Uterus (tissue), 4 donors: ENCODE data around the gene VWA3B. TPM values are rescaled to one million over a fixed set of nuclear protein-coding genes. Genes with fewer than 3 reads are reported as not detected.

Source experiments
- DNase-seq, 2 donors: peaks; one replicate each; pipeline ENCODE4 v3.0.0-alpha.2; 2019 to 2020
- H3K27ac ChIP-seq, 2 donors: fragments of 200-600 bp; sonication (generic); 1 replicate in 1 of 2; 2 replicates in 1 of 2; pipeline ENCODE4 v1.5.1; 2016 to 2018
- H3K27me3 ChIP-seq, 2 donors: fragments of 200-600 bp; sonication (generic); one replicate each; pipeline ENCODE4 v1.5.1; 2018 to 2019; ENCODE audit warnings: control low read depth in 1 of 2
- H3K36me3 ChIP-seq, 2 donors: fragments of 200-600 bp; sonication (generic); one replicate each; pipeline ENCODE4 v1.5.1; 2019; ENCODE audit warnings: control low read depth in 1 of 2
- H3K4me1 ChIP-seq, 2 donors: fragments of 200-600 bp; sonication (generic); one replicate each; pipeline ENCODE4 v1.5.1; 2018 to 2019; ENCODE audit warnings: control low read depth in 1 of 2
- H3K4me3 ChIP-seq, 2 donors: fragments of 200-600 bp; sonication (generic); 1 replicate in 1 of 2; 2 replicates in 1 of 2; pipeline ENCODE4 v1.5.1; 2018 to 2019; ENCODE audit warnings: mild to moderate bottlenecking in 1 of 2
- H3K9me3 ChIP-seq, 2 donors: fragments of 200-600 bp; sonication (generic); one replicate each; pipeline ENCODE4 v1.5.1; 2019; ENCODE audit warnings: control low read depth in 1 of 2
- CTCF ChIP-seq, 4 experiments: fragments of 200-600 bp in 2 of 4; fragments of 450-650 bp in 2 of 4; sonication (generic) in 2 of 4; IDR thresholded peaks; one replicate each; pipeline ENCODE4 v1.5.1; 2016 to 2019; ENCODE audit warnings: antibody characterized with exemption in 4 of 4, mild to moderate bottlenecking in 2 of 4, moderate library complexity in 1 of 4
- POLR2A ChIP-seq, 2 donors: fragments of 450-650 bp; IDR thresholded peaks; one replicate each; pipeline ENCODE4 v1.6.1; 2016; ENCODE audit warnings: antibody characterized with exemption in 2 of 2, mild to moderate bottlenecking in 1 of 2, moderate library complexity in 1 of 2
- intact Hi-C: fragments of 100-400 bp; cut with DNase I; formaldehyde crosslinking; loops from one replicate; pipeline ENCODE4 v1.15.1; 2023; ENCODE audit warnings: low total_unique reads
- total RNA-seq, 4 donors: library from RNA; depleted of rRNA in 3 of 4; stranded (reverse); fragments of >200 nt in 3 of 4; gene quantifications; one replicate each; pipeline versions ENCODE4 v1.1.0 to v1.2.4, GENCODE V29; 2014 to 2023
- donor health status: DM: yes; HTN: yes; CAD: no.

VWA3B gene
- total RNA-seq, 4 donors from 2014 or later, result 0.98 to 2.1 TPM; not detected in 2

- intact Hi-C loops, result no loop called here
- DNase-seq, result no peak
- Histone ChIP-seq H3K4me3 (no peak overlapping the region), H3K27ac (no peak overlapping the region), H3K27me3 (no peaks in the 10 kb centered on the region), H3K4me1 (no peaks in the 10 kb centered on the region), H3K36me3 (no peaks in the 10 kb centered on the region), H3K9me3 (peaks cover 0 to 5% of the 10 kb centered on the region in 2 donors)
- TF ChIP-seq CTCF (IDR thresholded peaks at IDR 0.05), result no peak
- no peak for TF ChIP-seq POLR2A (IDR thresholded peaks at IDR 0.05)
Observed at GRCh38 chr2:98108110-98108509, 21.1 kb downstream of the VWA3B start.

- H3K36me3 ChIP-seq, result no peaks in the 10 kb centered on the region
- intact Hi-C loops, result no loop called here
- peaks cover 0 to 5% of the 10 kb centered on the region in 2 donors for H3K9me3 ChIP-seq
- H3K27ac ChIP-seq, result no peak overlapping the region
- no peaks in the 10 kb centered on the region for H3K4me1 ChIP-seq
- no peak overlapping the region for H3K4me3 ChIP-seq
- H3K27me3 ChIP-seq, result no peaks in the 10 kb centered on the region
- no peak for TF ChIP-seq POLR2A (IDR thresholded peaks at IDR 0.05)
- no peak for TF ChIP-seq CTCF (IDR thresholded peaks at IDR 0.05)
- DNase-seq, result no peak
Observed at GRCh38 chr2:98110741-98111140, 23.8 kb downstream of the VWA3B start.

GRCh38 chr2:98114643-98115330 lies 27.8 kb downstream of the VWA3B start:
- H3K4me1 ChIP-seq, result no peaks in the 10 kb centered on the region
- intact Hi-C loops, result no loop called here
- DNase-seq, result no peak
- TF ChIP-seq CTCF (IDR thresholded peaks at IDR 0.05), result no peak
- no peak for TF ChIP-seq POLR2A (IDR thresholded peaks at IDR 0.05)
- H3K27ac ChIP-seq, result no peak overlapping the region
- H3K9me3 ChIP-seq, result peaks cover 0 to 5% of the 10 kb centered on the region in 2 donors
- no peaks in the 10 kb centered on the region for H3K27me3 ChIP-seq
- H3K36me3 ChIP-seq, result no peaks in the 10 kb centered on the region
- H3K4me3 ChIP-seq, result no peak overlapping the region

- intact Hi-C loops, result no loop called here
- no peak for TF ChIP-seq CTCF (IDR thresholded peaks at IDR 0.05)
- no peak for TF ChIP-seq POLR2A (IDR thresholded peaks at IDR 0.05)
- H3K27me3 ChIP-seq, result no peaks in the 10 kb centered on the region
- no peak for DNase-seq
- no peak overlapping the region for H3K4me3 ChIP-seq
- H3K27ac ChIP-seq, result no peak overlapping the region
- H3K9me3 ChIP-seq, result no peaks in the 10 kb centered on the region
- H3K36me3 ChIP-seq, result no peaks in the 10 kb centered on the region
- H3K4me1 ChIP-seq, result no peaks in the 10 kb centered on the region
Observed at GRCh38 chr2:98118161-98118560, 31.2 kb downstream of the VWA3B start.

- intact Hi-C loops, result no loop called here
- Histone ChIP-seq H3K27ac (no peak overlapping the region), H3K36me3 (no peaks in the 10 kb centered on the region), H3K4me3 (no peak overlapping the region), H3K27me3 (no peaks in the 10 kb centered on the region), H3K4me1 (no peaks in the 10 kb centered on the region), H3K9me3 (no peaks in the 10 kb centered on the region)
- no peak for TF ChIP-seq POLR2A (IDR thresholded peaks at IDR 0.05)
- TF ChIP-seq CTCF (IDR thresholded peaks at IDR 0.05), result no peak
- no peak for DNase-seq
Observed at GRCh38 chr2:98118852-98119251, 31.9 kb downstream of the VWA3B start.
